NT2/D1 (cell line): ENCODE measurements around the gene TBX2.

Experiments used
- SUZ12 ChIP-seq: IDR thresholded peaks from 2 replicates; pipeline ENCODE4 v1.6.1; 2011; ENCODE audit not compliant: insufficient read length, insufficient read depth; ENCODE audit errors: extremely low read depth
- YY1 ChIP-seq: IDR thresholded peaks from 2 replicates; pipeline ENCODE4 v1.6.1; 2011; ENCODE audit not compliant: insufficient read length, insufficient read depth
- ZNF274 ChIP-seq: IDR thresholded peaks from 2 replicates; pipeline ENCODE4 v1.6.1; 2011; ENCODE audit warnings: mild to moderate bottlenecking, low read depth, low read length

DNA sequence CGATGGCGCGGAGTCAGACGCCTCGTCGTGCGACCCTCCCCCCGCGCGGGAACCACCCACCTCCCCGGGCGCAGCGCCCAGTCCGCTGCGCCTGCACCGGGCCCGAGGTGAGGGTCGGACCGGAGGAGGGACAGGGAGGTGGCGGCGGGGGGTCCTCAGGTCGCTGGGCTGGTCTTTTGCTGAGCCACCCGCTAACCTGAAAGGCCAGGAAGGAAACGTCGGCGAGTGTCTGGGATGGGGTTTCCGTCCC is 4.9 kb downstream of the TBX2 start:
- TF ChIP-seq ZNF274 (no peak), YY1 (no peak), SUZ12 (no peak)
